Renal cortical epithelial cell (primary cell): ENCODE data around the gene EIF3K. TPM values are rescaled to one million over a fixed set of nuclear protein-coding genes. Genes with fewer than 3 reads are reported as not detected.
A peak's percentile ranks its signal among the peaks of the same experiment; 100 is the strongest.

ENCODE experiments used
- DNase-seq: peaks from one replicate; pipeline ENCODE4 v3.0.0-alpha.2; 2011; ENCODE audit warnings: low read depth
- total RNA-seq: library from RNA; depleted of rRNA; stranded (reverse); fragments of >200 nt; gene quantifications from 2 replicates; pipeline ENCODE4 v1.2.3, GENCODE V29; 2014

The EIF3K gene
- total RNA-seq, 1 donor from 2014 or later, result 328 TPM

DNA sequence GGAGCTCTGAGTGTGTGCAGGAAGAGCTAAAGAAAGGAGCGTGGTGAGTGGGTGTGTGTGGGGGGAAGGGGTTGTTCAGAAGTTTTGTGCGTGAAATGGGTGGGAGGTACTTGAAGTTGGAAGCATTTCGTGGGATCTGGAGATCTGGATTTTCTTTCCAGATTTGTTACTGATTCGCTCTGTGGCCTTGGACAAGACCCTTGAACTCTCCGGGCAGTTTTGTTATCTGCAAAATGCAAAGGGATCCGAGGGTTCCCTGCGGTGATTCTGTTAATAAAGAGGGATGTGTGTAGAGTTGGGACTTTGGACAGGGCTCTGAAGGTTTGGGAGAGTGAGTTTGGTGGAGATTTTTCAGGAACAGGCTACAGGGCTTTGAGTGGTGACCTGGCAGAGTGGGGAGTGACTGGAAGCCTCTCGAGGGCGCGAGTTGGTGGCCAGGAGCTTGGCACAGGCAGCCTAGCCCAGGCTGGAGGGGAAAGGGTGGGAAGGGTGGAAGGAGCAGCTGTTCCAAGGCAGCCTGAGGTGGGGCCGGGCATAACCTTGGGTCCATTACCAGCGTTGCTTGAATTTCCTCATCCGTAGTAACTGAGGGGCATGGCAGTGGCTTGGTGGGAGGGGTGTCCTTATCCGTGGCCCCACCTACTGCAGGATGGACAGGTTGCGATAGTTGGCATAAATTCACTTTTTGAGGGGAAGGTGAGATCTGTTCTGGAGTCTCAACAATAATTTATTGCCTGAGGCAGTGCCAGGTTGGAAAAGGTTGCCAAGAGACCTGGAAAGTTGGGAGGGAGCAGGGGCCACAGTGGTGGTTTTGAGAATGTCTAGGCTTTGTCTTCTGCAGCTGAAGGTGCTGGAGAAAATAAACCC, 30.6 kb downstream of the EIF3K start:
- DNase-seq, result peak; percentile 72

DNA sequence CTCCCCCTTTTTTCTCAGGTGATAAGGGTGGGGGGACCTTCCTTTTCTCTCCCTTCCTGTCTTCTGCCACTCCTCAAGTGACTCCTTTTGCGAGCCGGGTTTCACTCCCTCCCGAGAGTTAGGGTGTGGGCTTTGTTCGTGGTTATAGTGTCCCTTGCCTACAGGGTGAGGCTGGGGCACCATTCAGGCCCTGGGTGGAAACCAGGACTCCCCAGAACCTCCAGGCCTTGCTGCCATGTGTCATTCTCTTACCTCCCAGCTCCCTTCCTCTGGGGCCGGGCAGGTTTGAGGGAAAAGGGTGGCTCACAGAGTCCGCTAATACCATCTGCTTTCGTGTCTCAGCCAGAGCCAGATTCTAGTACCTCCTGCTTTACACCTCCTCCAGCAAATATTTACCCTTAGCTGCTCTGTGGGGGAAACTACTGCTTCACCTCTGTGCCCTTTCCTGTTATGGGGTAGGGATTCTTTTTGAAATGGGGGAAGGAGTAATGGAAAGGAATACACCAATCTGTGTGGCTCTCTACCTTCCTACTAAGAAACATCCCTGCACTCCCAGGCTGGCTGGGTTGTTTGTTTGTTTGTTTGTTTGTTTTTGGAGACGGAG, 31.3 kb downstream of the EIF3K start:
- no peak for DNase-seq

DNA sequence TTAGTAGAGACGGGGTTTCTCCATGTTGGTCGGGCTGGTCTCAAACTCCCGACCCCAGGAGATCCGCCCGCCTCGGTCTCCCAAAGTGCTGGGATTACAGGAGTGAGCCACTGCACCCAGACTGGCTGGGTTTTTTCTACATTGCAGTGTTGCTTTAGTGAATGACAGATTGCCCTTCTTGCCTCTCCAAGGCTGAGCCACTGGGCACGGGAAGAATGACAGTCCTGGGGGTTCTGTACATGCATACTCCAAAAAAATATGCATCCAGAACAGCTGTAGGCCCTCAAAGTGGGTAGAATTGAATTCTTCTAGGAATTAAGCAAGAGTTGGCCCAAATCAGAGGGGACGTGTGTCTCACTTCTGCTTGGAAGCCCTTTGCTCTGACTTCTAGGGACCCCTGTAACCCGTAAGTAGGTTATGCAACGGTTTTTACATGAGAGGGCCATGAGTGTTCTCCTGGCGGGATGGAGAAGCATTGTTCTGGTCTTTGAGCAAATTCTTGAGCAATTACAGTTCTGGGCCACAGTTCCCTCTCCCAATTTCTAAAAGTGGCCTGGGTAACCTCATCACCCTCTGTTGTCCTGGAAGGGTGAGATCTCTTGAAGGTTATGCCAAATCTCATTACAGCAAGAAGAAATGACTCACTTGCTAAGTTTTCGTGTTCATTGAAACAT, 32.1 kb downstream of the EIF3K start:
- DNase-seq, result peak; percentile 91

- peak; percentile 66 for DNase-seq
Measured at GRCh38 chr19:38653028-38653571, 34.1 kb downstream of the EIF3K start.

GRCh38 chr19:38654628-38655055, 35.7 kb downstream of the EIF3K start:
- peak; percentile 79 for DNase-seq

DNA sequence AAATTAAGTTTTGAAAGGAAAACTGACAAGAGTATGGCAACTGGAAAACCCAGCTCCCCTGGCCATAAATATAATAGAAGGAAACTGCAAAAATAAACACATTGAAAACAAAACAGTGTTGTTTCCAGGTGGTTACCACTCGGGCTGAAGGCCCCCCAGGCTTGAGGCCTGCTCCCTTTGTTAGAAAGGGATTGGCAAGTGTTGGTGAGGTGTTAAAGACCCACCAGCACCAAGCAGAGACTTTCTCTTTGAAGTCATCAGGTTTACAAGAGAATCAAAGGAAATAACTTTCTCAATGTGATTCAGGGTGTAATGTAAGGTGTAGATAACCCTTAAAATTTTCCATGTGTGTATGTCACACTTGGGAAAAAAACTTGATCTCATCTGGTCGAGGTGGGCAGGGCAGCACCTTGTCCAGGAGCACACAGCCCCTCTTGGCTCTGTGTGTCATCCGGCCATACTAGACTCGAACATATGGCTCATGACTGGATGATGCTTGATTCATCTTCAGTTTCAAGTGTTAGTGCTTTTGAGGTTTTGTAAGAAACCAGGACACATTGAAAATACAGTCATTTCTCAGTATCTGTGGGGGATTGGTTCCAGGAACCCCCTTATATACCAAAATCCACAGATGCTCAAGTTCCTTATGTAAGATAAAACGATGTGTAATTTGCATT, 36.3 kb downstream of the EIF3K start:
- no peak for DNase-seq

DNA sequence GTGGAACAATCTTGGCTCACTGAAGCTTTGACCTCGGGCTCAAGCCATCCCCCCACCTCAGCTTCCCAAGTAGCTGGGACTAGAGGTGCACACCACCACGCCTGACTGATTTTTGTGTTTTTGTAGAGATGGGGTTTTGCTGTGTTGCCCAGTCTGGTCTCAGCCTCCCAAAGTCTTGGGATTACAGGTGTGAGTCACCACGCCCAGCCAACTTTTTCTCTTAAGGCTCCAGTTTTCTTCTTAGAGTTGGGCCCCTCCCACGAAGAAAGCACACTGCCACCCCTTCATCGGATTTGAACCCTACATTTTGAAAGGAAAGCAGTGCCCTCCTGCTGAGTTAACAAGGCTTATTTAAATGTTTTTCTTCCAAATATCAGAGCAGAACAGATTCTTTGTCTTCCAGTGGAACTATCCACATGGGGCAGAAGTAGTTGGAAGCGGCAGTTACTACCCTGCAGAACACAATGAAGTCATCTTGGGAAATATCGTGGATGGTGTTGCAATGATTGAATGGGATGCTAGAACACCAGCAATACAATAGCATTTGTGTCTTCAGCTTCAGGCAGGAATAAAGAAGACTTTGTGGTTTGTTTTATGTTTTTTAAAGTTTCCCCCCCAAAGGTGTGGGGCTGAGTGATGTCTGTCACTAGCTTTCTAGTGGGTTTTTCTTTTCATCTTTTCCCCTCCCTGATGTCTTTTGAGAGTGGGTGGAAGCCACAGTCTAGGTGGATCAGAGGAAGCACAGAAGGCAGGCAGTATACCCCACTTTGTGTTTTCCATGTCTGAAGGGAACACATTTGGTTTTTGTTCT, 37.4 kb downstream of the EIF3K start:
- DNase-seq, result peak; percentile 86

- peak; percentile 99 for DNase-seq
Measured at GRCh38 chr19:38657633-38658222, 38.7 kb downstream of the EIF3K start.

DNA sequence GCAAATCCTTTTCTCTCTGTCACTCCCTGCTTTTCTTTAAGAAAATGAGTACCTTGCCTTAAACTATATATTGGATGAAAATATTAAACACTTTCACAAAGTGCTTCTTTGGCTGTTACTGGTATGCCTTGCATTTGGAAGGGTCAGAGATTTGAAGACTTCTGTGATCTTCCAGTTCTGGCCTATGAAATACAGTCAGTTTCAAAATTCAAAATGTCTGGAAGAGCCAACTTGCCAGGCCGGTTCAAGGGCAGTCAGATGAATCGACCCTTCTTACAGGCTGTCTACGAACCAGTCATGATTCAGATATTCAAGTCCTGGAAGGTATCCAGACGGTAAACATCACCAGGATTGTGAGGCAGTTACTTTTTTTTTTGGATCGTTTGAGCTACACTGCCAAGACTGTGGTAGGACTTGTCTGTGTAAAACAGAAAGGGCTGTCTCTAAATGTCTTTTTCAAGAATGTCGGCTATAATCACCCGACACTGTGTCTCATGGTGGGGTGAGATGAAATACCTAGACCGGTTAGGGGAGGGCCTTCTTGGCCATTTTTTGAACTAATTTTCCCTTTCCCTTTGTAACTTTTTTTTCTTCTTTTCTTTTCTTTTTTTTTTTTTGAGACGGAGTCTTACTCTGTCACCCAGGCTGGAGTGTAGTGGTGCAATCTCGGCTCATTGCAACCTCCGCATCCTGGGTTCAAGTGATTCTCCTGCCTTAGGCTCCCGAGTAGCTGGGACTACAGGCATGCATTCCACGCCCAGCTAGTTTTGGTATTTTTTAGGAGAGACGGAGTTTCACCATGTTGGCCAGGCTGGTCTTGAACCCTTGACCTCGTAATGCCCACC, 39.7 kb downstream of the EIF3K start:
- DNase-seq, result peak; percentile 100

- no peak for DNase-seq
Measured at GRCh38 chr19:38660724-38661123, 41.7 kb downstream of the EIF3K start.

DNA sequence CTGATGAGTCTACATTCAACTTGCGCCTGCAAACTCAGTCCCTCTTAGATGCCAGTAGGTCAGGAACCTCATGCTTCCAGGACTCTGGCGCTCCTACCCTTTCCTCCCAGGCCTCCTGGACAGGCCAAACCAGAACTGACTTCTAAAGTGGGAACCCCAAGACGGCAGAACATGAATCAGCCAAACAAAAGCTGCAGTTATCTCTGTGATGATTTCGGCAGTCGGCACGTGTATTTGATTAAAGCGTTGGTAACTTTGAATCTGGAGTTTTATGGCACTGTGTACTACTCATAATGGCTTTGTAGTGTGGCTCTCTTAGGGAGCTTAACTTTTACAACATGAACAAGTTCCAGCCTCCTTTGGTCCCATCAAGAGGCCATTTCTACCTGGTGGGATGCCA, 42.1 kb downstream of the EIF3K start:
- DNase-seq, result no peak

GRCh38 chr19:38661996-38662395, 43.0 kb downstream of the EIF3K start:
- peak; percentile 49 for DNase-seq

- DNase-seq, result no peak
Measured at GRCh38 chr19:38662537-38663155, 43.7 kb downstream of the EIF3K start.

DNA sequence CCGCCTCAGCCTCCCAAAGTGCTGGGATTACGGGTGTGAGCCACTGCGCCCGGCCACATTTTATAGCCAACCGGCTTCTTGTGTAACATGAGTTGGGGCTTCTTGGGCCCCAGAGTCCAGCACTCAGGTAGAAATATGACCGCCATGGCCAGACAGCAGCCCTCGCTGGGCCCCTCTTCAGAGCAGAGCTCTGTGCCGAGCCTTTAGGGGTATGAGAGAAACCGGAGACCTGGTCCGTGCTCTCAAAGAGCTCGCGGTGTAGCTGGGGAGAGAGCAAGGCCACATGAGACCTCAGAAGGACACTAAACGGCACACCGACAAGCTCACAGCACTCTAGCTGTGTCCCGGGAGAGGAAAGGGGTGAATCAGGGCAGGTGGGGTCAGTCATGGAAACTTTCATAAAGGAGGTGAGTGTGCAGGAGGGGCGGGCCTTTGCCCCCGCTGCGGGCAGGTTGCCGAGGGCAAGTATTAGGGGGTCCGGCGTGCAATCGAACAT, 44.2 kb downstream of the EIF3K start:
- no peak for DNase-seq

DNA sequence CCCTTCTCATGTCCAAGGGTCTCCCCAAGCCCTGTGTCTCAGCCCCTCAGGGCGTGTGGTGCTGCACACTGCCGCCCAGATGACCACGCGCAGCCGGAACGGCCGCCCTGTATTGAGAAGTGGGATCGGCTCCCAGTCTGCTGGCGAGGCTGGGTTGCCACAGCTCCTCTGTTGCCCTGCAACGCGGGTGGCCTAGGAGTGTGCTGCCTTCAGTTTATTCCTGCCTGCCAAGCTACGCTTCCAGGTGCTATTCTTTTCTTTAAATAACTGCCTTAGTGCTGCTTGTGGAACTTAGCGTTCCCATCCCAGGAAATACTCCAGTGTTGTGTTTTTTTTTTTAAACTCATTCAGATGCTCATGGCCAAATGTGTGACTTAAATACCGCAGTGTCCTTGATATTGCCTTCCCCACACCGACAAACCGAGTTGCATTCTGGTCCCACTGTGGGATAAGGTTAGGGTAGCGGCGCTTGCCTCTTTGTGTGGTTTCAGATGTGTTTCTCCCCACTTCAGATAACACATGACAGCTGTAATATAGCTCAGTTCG, 45.0 kb downstream of the EIF3K start:
- no peak for DNase-seq

- no peak for DNase-seq
Measured at GRCh38 chr19:38664503-38665211, 45.7 kb downstream of the EIF3K start.

DNA sequence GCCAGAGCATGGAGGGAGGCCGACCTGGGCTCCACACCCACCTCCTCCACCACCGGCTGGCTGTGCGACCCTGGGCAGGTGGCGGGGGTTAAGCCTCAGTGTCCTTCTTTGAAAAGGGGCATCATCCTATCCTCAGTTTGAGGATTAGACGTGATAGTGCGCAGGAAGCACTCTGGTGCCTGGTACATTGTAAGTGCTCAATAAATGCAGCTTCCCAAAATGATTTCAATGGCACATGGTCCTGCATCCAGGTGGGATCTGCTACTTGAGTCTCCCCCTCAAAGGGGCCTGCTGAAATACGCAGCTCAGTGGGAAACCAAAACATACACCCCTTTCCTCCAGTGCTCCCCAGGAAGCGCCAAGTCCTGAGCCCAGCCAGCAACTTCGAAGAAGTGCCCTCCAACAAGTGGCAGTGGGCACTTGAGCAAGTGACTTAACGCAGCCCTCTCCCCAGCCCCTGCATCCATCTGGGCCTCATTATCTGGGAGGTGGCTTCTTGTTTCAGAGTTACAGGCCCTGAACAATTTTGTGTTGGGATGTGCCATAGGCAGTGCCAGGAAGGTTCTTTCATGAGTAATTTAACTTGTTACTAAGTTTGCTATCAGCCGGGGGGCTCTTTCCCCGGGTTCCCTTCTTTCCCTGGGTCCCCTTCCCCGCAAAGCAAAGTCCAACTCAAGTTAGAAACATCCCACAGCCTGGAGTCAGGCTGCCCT, 46.4 kb downstream of the EIF3K start:
- no peak for DNase-seq
